ENCODE data around the gene DDOST.
A peak's percentile ranks its signal among the peaks of the same experiment; 100 is the strongest.

DDOST gene

GRCh38 chr1:20658166-20658915 is 2.8 kb downstream of the DDOST start:
- DNase-seq: no peak

- DNase-seq: no peak
Observed at GRCh38 chr1:20657024-20657423, 4.1 kb downstream of the DDOST start.

- no peak for DNase-seq
Observed at GRCh38 chr1:20654104-20654690, 7.0 kb downstream of the DDOST start.

- DNase-seq: no peak
Observed at GRCh38 chr1:20652300-20652699, 8.9 kb downstream of the DDOST start.

GRCh38 chr1:20648946-20649345 is 12.2 kb downstream of the DDOST start:
- DNase-seq: no peak

GRCh38 chr1:20648438-20648837 is 12.7 kb downstream of the DDOST start:
- no peak for DNase-seq

GRCh38 chr1:20645414-20645813 is 15.8 kb downstream of the DDOST start:
- no peak for DNase-seq

- DNase-seq: no peak
Observed at GRCh38 chr1:20644416-20644815, 16.8 kb downstream of the DDOST start.

GRCh38 chr1:20643080-20643479 is 18.1 kb downstream of the DDOST start:
- DNase-seq: no peak

- DNase-seq: no peak
Observed at GRCh38 chr1:20641975-20642374, 19.2 kb downstream of the DDOST start.

- DNase-seq: peak; percentile 77
Observed at GRCh38 chr1:20640183-20640597, 21.0 kb downstream of the DDOST start.

GRCh38 chr1:20636785-20637347 is 24.3 kb downstream of the DDOST start:
- DNase-seq: no peak

GRCh38 chr1:20634594-20635084 is 26.5 kb downstream of the DDOST start:
- no peak for DNase-seq

GRCh38 chr1:20634065-20634593 is 27.0 kb downstream of the DDOST start:
- peak; percentile 20 for DNase-seq

- DNase-seq: peak; percentile 89
Observed at GRCh38 chr1:20633190-20634064, 27.7 kb downstream of the DDOST start, which contains the start of gene PINK1. Gene PINK1, plus strand, starts transcription at chr1:20633458. Its CDS starts 91 bp downstream, at chr1:20633549.

- DNase-seq: no peak
Observed at GRCh38 chr1:20632386-20632785, 28.8 kb downstream of the DDOST start.

GRCh38 chr1:20630729-20631128 is 30.4 kb downstream of the DDOST start:
- DNase-seq: no peak

GRCh38 chr1:20626524-20626923 is 34.6 kb downstream of the DDOST start:
- DNase-seq: no peak

- DNase-seq: no peak
Observed at GRCh38 chr1:20626098-20626427, 35.1 kb downstream of the DDOST start.

GRCh38 chr1:20625176-20626097 is 35.7 kb downstream of the DDOST start:
- DNase-seq: no peak

- DNase-seq: no peak
Observed at GRCh38 chr1:20624709-20625108, 36.5 kb downstream of the DDOST start.

GRCh38 chr1:20621012-20621411 is 40.2 kb downstream of the DDOST start:
- DNase-seq: no peak

Measured in suppressor macrophage treated with lipopolysaccharide for 4 hours (primary cell).